HepG2 (cell line): ENCODE measurements around the gene RNF125. TPM values are rescaled to one million over a fixed set of nuclear protein-coding genes. Genes with fewer than 3 reads are reported as not detected.
A peak's percentile ranks its signal among the peaks of the same experiment; 100 is the strongest.

Source experiments
- BORCS8-MEF2B ChIP-seq: sonication (generic); formaldehyde crosslinking; IDR thresholded peaks from 2 replicates; pipeline ENCODE4 v1.8.0; 2022; ENCODE audit warnings: mild to moderate bottlenecking, missing genetic modification reagents
- CBX5 ChIP-seq: sonication (generic); formaldehyde crosslinking; IDR thresholded peaks from 2 replicates; pipeline ENCODE4 v1.4.0; 2020; ENCODE audit warnings: missing genetic modification reagents, borderline replicate concordance
- FUBP1 ChIP-seq: sonication (generic); formaldehyde crosslinking; IDR thresholded peaks from 2 replicates; pipeline ENCODE4 v1.5.1; 2020; ENCODE audit warnings: missing genetic modification reagents, mild to moderate bottlenecking, borderline replicate concordance
- SATB2 ChIP-seq: sonication (generic); formaldehyde crosslinking; IDR thresholded peaks from 2 replicates; pipeline ENCODE4 v1.5.0; 2020; ENCODE audit warnings: missing genetic modification reagents
- SNAI1 ChIP-seq: sonication (generic); formaldehyde crosslinking; IDR thresholded peaks from 2 replicates; pipeline ENCODE4 v1.5.0; 2020; ENCODE audit warnings: mild to moderate bottlenecking, missing genetic modification reagents, borderline replicate concordance
- THYN1 ChIP-seq: sonication (generic); formaldehyde crosslinking; IDR thresholded peaks from 2 replicates; pipeline ENCODE4 v1.8.1; 2023; ENCODE audit warnings: low read depth, mild to moderate bottlenecking, moderate library complexity, missing genetic modification reagents, borderline replicate concordance
- ZFYVE20 ChIP-seq: sonication (generic); formaldehyde crosslinking; IDR thresholded peaks from 2 replicates; pipeline ENCODE4 v1.8.0; 2023; ENCODE audit warnings: low read depth, mild to moderate bottlenecking, moderate library complexity, missing genetic modification reagents, borderline replicate concordance
- ZNF292 ChIP-seq: sonication (generic); formaldehyde crosslinking; IDR thresholded peaks from 2 replicates; pipeline ENCODE4 v1.8.1; 2022; ENCODE audit warnings: mild to moderate bottlenecking, low read depth, missing genetic modification reagents, borderline replicate concordance
- ZNF33A ChIP-seq: sonication (generic); formaldehyde crosslinking; IDR thresholded peaks from 2 replicates; pipeline ENCODE4 v1.5.1; 2020; ENCODE audit warnings: missing genetic modification reagents, mild to moderate bottlenecking, moderate library complexity, borderline replicate concordance
- ZNF563 ChIP-seq: sonication (generic); formaldehyde crosslinking; IDR thresholded peaks from 2 replicates; pipeline ENCODE4 v1.8.0; 2022; ENCODE audit warnings: mild to moderate bottlenecking, moderate library complexity, missing genetic modification reagents
- ZNF788 ChIP-seq: sonication (generic); formaldehyde crosslinking; IDR thresholded peaks from 2 replicates; pipeline ENCODE4 v1.5.0; 2020; ENCODE audit warnings: mild to moderate bottlenecking, missing genetic modification reagents, borderline replicate concordance
- ZSCAN9 ChIP-seq: IDR thresholded peaks from 2 replicates; pipeline ENCODE4 v1.6.1; 2016; ENCODE audit warnings: borderline replicate concordance
- polyA plus RNA-seq, 8 experiments: library from polyadenylated mRNA; depleted of rRNA in 3 of 8; stranded (reverse) in 7 of 8; unstranded in 1 of 8; fragments of >200 nt; fragmentation: Illumina TruSeq in 4 of 8; extraction: Trizol in 4 of 8; gene quantifications; 2 replicates each; pipeline versions ENCODE4 v1.2.1 to v1.2.3, GENCODE V29; 2011 to 2016; ENCODE audit warnings: low read depth in 4 of 8, missing spikeins in 1 of 8, mixed read lengths in 1 of 8; ENCODE audit not compliant: insufficient read depth in 1 of 8
- total RNA-seq, 5 experiments: library from RNA; depleted of rRNA; stranded (reverse); fragments of >200 nt; fragmentation: Illumina TruSeq; extraction: Trizol; gene quantifications; 2 replicates each; pipeline ENCODE4 v1.2.3, GENCODE V29; 2016; ENCODE audit warnings: low read depth in 1 of 5
- TF ChIP-seq, protein P1 (sequence below), 2 experiments: sonication (generic) in 1 of 2; formaldehyde crosslinking in 1 of 2; IDR thresholded peaks; 2 replicates each; pipeline versions ENCODE4 v1.4.0 to v1.6.1; 2018 to 2020; ENCODE audit warnings: missing genetic modification reagents in 2 of 2, borderline replicate concordance in 1 of 2, low read depth in 1 of 2, mild to moderate bottlenecking in 1 of 2, missing biosample characterization in 1 of 2
- TF ChIP-seq, protein P2 (sequence below): sonication (generic); formaldehyde crosslinking; IDR thresholded peaks from 2 replicates; pipeline ENCODE4 v1.5.0; 2020; ENCODE audit warnings: missing genetic modification reagents
- TF ChIP-seq, protein P3 (sequence below): IDR thresholded peaks from 2 replicates; pipeline ENCODE4 v1.6.1; 2018; ENCODE audit warnings: missing genetic modification reagents, mild to moderate bottlenecking, missing compliant biosample characterization
- TF ChIP-seq, protein P4 (sequence below): sonication (generic); formaldehyde crosslinking; IDR thresholded peaks from 2 replicates; pipeline ENCODE4 v1.4.0; 2020; ENCODE audit warnings: mild to moderate bottlenecking, missing genetic modification reagents, borderline replicate concordance

RNF125 gene
- total and polyA plus RNA-seq, 2 of the 13 experiments (the other 11 are each of a cell fraction or from before 2014, with no cell fraction given), result 0.58 to 1.8 TPM

GRCh38 chr18:32091724-32092421 lies 73.2 kb downstream of the RNF125 start, which contains the start of gene RNF138 (continued):
- TF ChIP-seq, protein P1, sequence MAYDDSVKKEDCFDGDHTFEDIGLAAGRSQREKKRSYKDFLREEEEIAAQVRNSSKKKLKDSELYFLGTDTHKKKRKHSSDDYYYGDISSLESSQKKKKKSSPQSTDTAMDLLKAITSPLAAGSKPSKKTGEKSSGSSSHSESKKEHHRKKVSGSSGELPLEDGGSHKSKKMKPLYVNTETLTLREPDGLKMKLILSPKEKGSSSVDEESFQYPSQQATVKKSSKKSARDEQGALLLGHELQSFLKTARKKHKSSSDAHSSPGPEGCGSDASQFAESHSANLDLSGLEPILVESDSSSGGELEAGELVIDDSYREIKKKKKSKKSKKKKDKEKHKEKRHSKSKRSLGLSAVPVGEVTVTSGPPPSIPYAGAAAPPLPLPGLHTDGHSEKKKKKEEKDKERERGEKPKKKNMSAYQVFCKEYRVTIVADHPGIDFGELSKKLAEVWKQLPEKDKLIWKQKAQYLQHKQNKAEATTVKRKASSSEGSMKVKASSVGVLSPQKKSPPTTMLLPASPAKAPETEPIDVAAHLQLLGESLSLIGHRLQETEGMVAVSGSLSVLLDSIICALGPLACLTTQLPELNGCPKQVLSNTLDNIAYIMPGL (CRISPR knock-in tag; IDR thresholded peaks at IDR 0.05; ENCODE audit: borderline replicate concordance in 1 of 2, low read depth in 1 of 2), result peak in 1 of 2 experiments; percentile 64; a peak in 3 of 4 replicates
- TF ChIP-seq ZNF563 (CRISPR knock-in tag) (peak; percentile 84), CBX5 (no peak), BORCS8-MEF2B (CRISPR knock-in tag) (peak; percentile 95), ZFYVE20 (CRISPR knock-in tag) (no peak), ZNF33A (no peak), ZNF292 (CRISPR knock-in tag) (peak; percentile 50; the same call in 1 of the 2 replicates), ZNF788 (CRISPR knock-in tag) (no peak), SNAI1 (CRISPR knock-in tag) (peak; percentile 76; the same call in 1 of the 2 replicates), THYN1 (CRISPR knock-in tag) (0 out of 2 replicates have a peak, but pooled peaks have one; percentile 35), SATB2 (CRISPR knock-in tag) (0 out of 2 replicates have a peak, but pooled peaks have one; percentile 59), FUBP1 (CRISPR knock-in tag) (no peak), ZSCAN9 (CRISPR knock-in tag) (peak; percentile 62; the same call in 1 of the 2 replicates)
- TF ChIP-seq, protein P2, sequence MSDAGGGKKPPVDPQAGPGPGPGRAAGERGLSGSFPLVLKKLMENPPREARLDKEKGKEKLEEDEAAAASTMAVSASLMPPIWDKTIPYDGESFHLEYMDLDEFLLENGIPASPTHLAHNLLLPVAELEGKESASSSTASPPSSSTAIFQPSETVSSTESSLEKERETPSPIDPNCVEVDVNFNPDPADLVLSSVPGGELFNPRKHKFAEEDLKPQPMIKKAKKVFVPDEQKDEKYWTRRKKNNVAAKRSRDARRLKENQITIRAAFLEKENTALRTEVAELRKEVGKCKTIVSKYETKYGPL (CRISPR knock-in tag), result no peak
- TF ChIP-seq, protein P3, sequence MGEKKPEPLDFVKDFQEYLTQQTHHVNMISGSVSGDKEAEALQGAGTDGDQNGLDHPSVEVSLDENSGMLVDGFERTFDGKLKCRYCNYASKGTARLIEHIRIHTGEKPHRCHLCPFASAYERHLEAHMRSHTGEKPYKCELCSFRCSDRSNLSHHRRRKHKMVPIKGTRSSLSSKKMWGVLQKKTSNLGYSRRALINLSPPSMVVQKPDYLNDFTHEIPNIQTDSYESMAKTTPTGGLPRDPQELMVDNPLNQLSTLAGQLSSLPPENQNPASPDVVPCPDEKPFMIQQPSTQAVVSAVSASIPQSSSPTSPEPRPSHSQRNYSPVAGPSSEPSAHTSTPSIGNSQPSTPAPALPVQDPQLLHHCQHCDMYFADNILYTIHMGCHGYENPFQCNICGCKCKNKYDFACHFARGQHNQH (CRISPR knock-in tag), result no peak; the same call in 1 of the 2 replicates
- TF ChIP-seq, protein P4, sequence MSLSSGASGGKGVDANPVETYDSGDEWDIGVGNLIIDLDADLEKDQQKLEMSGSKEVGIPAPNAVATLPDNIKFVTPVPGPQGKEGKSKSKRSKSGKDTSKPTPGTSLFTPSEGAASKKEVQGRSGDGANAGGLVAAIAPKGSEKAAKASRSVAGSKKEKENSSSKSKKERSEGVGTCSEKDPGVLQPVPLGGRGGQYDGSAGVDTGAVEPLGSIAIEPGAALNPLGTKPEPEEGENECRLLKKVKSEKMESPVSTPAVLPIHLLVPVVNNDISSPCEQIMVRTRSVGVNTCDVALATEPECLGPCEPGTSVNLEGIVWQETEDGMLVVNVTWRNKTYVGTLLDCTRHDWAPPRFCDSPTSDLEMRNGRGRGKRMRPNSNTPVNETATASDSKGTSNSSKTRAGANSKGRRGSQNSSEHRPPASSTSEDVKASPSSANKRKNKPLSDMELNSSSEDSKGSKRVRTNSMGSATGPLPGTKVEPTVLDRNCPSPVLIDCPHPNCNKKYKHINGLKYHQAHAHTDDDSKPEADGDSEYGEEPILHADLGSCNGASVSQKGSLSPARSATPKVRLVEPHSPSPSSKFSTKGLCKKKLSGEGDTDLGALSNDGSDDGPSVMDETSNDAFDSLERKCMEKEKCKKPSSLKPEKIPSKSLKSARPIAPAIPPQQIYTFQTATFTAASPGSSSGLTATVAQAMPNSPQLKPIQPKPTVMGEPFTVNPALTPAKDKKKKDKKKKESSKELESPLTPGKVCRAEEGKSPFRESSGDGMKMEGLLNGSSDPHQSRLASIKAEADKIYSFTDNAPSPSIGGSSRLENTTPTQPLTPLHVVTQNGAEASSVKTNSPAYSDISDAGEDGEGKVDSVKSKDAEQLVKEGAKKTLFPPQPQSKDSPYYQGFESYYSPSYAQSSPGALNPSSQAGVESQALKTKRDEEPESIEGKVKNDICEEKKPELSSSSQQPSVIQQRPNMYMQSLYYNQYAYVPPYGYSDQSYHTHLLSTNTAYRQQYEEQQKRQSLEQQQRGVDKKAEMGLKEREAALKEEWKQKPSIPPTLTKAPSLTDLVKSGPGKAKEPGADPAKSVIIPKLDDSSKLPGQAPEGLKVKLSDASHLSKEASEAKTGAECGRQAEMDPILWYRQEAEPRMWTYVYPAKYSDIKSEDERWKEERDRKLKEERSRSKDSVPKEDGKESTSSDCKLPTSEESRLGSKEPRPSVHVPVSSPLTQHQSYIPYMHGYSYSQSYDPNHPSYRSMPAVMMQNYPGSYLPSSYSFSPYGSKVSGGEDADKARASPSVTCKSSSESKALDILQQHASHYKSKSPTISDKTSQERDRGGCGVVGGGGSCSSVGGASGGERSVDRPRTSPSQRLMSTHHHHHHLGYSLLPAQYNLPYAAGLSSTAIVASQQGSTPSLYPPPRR, result peak; percentile 70
